ENCODE measurements around the gene RGS7BP. TPM values are rescaled to one million over a fixed set of nuclear protein-coding genes. Genes with fewer than 3 reads are reported as not detected.

The RGS7BP gene
- total RNA-seq, 1 donor from 2014 or later: not detected

- ChIA-PET CTCF (interaction anchor here (0.6 to 6.5 kb wide), 7 partner anchors 8 to 848 kb away, joined by 3 to 55 read pairs (median 4); partner anchors contain the start of genes CWC27 and SREK1IP1), POLR2A (no interaction called here)
- no peaks in the 10 kb centered on the region for H3K9me3 Mint-ChIP-seq
- intact Hi-C loops (cut with micrococcal nuclease): loop anchor here (1.0 to 10.0 kb wide), 3 partner anchors 149 to 950 kb away; no protein-coding TSS in a partner anchor
- H3K4me3 Mint-ChIP-seq: no peak overlapping the region
- no peaks in the 10 kb centered on the region for H3K4me1 Mint-ChIP-seq
- DNase-seq: no peak
- peak; percentile 76 for TF ChIP-seq CTCF (IDR thresholded peaks at IDR 0.05)
- no peaks in the 10 kb centered on the region for H3K36me3 Mint-ChIP-seq (ENCODE audit: low read depth)
- peaks cover 20% of the 10 kb centered on the region for H3K27me3 Mint-ChIP-seq
- H3K27ac Mint-ChIP-seq: no peak overlapping the region
- no peak for ATAC-seq (ENCODE audit: low read depth)
Measured at GRCh38 chr5:64634997-64635686, 129.3 kb downstream of the RGS7BP start.

GRCh38 chr5:64637144-64637543 lies 131.3 kb downstream of the RGS7BP start:
- Mint-ChIP-seq H3K27me3 (peaks cover 20% of the 10 kb centered on the region), H3K27ac (no peak overlapping the region), H3K36me3 (ENCODE audit: low read depth) (no peaks in the 10 kb centered on the region), H3K9me3 (no peaks in the 10 kb centered on the region), H3K4me3 (no peak overlapping the region), H3K4me1 (no peaks in the 10 kb centered on the region)
- intact Hi-C loops (cut with micrococcal nuclease): loop anchor here (10.0 kb wide), 1 partner anchor 948 kb away; no protein-coding TSS in a partner anchor
- CTCF ChIA-PET: interaction anchor here (0.6 to 6.5 kb wide), 2 partner anchors 11 to 146 kb away, joined by 3 to 55 read pairs; no protein-coding TSS in a partner anchor
- TF ChIP-seq CTCF (IDR thresholded peaks at IDR 0.05): no peak
- ATAC-seq (ENCODE audit: low read depth) (no peak), DNase-seq (no peak)
- POLR2A ChIA-PET: interaction anchor here (0.6 kb wide), 1 partner anchor 867 kb away, joined by 3 read pairs; no protein-coding TSS in a partner anchor

- H3K9me3 Mint-ChIP-seq: no peaks in the 10 kb centered on the region
- H3K36me3 Mint-ChIP-seq (ENCODE audit: low read depth): no peaks in the 10 kb centered on the region
- DNase-seq (no peak), ATAC-seq (ENCODE audit: low read depth) (no peak)
- peaks cover 20% of the 10 kb centered on the region for H3K27me3 Mint-ChIP-seq
- ChIA-PET CTCF (interaction anchor here (0.6 to 6.5 kb wide), 3 partner anchors 10 to 691 kb away, joined by 3 to 55 read pairs (median 3); no protein-coding TSS in a partner anchor), POLR2A (interaction anchor here (0.6 kb wide), 1 partner anchor 866 kb away, joined by 3 read pairs; no protein-coding TSS in a partner anchor)
- no peak for TF ChIP-seq CTCF (IDR thresholded peaks at IDR 0.05)
- H3K4me3 Mint-ChIP-seq: no peak overlapping the region
- intact Hi-C loops (cut with micrococcal nuclease): loop anchor here (10.0 kb wide), 1 partner anchor 947 kb away; no protein-coding TSS in a partner anchor
- H3K4me1 Mint-ChIP-seq: no peaks in the 10 kb centered on the region
- H3K27ac Mint-ChIP-seq: no peak overlapping the region
Measured at GRCh38 chr5:64637837-64638443, 132.1 kb downstream of the RGS7BP start.

- H3K4me1 Mint-ChIP-seq: no peaks in the 10 kb centered on the region
- ChIA-PET CTCF (no interaction called here), POLR2A (no interaction called here)
- H3K27me3 Mint-ChIP-seq: no peaks in the 10 kb centered on the region
- H3K27ac Mint-ChIP-seq: no peak overlapping the region
- no peak for TF ChIP-seq CTCF (IDR thresholded peaks at IDR 0.05)
- no peaks in the 10 kb centered on the region for H3K9me3 Mint-ChIP-seq
- intact Hi-C loops (cut with micrococcal nuclease): no loop called here
- H3K4me3 Mint-ChIP-seq: no peak overlapping the region
- DNase-seq (no peak), ATAC-seq (ENCODE audit: low read depth) (no peak)
- H3K36me3 Mint-ChIP-seq (ENCODE audit: low read depth): no peaks in the 10 kb centered on the region
Measured at GRCh38 chr5:64644831-64645230, 139.0 kb downstream of the RGS7BP start.

- no peak overlapping the region for H3K4me3 Mint-ChIP-seq
- H3K27me3 Mint-ChIP-seq: no peaks in the 10 kb centered on the region
- CTCF ChIA-PET: no interaction called here
- ATAC-seq (ENCODE audit: low read depth): no peak
- no peak for TF ChIP-seq CTCF (IDR thresholded peaks at IDR 0.05)
- H3K27ac Mint-ChIP-seq: no peak overlapping the region
- H3K36me3 Mint-ChIP-seq (ENCODE audit: low read depth): no peaks in the 10 kb centered on the region
- POLR2A ChIA-PET: no interaction called here
- H3K9me3 Mint-ChIP-seq: no peaks in the 10 kb centered on the region
- no peak for DNase-seq
- no peaks in the 10 kb centered on the region for H3K4me1 Mint-ChIP-seq
- intact Hi-C loops (cut with micrococcal nuclease): no loop called here
Measured at GRCh38 chr5:64646169-64646568, 140.4 kb downstream of the RGS7BP start.
